Muscle of leg (tissue), 16 donors: ENCODE data around the gene OCSTAMP. TPM values are rescaled to one million over a fixed set of nuclear protein-coding genes. Genes with fewer than 3 reads are reported as not detected.

ENCODE experiments used
- DNase-seq: peaks from one replicate; pipeline ENCODE4 v3.0.0; 2013
- H3K27ac ChIP-seq: one replicate; pipeline ENCODE4 v1.5.1; 2013; ENCODE audit warnings: mild to moderate bottlenecking, low read length, control low read depth
- H3K27me3 ChIP-seq: one replicate; pipeline ENCODE4 v1.6.1; 2013; ENCODE audit warnings: low read length; ENCODE audit not compliant: control insufficient read depth, insufficient read depth
- H3K36me3 ChIP-seq: one replicate; pipeline ENCODE4 v1.6.1; 2013; ENCODE audit warnings: low read length; ENCODE audit not compliant: control insufficient read depth, insufficient read depth
- H3K4me1 ChIP-seq: one replicate; pipeline ENCODE4 v1.6.1; 2013; ENCODE audit warnings: low read length; ENCODE audit not compliant: control insufficient read depth, insufficient read depth
- H3K4me3 ChIP-seq: one replicate; pipeline ENCODE4 v1.5.1; 2013; ENCODE audit warnings: low read length, control low read depth
- H3K9me3 ChIP-seq: replicated peaks from 2 replicates; pipeline ENCODE4 v1.6.1; 2013; ENCODE audit warnings: low read depth, low read length; ENCODE audit not compliant: control insufficient read depth
- whole genome bisulfite sequencing: methylation state at CpG from one replicate; pipeline ENCODE4 v1.1.5; 2013; ENCODE audit warnings: missing lambda C conversion rate; ENCODE audit not compliant: insufficient coverage; 5-methylcytosine and 5-hydroxymethylcytosine counted together
- long read RNA-seq, 11 donors: transcript quantifications; one replicate each; lab custom pipeline, GENCODE V29; 2026
- polyA plus RNA-seq, 8 donors: library from polyadenylated mRNA; unstranded; fragments of 120-200 nt; gene quantifications; one replicate each; pipeline versions ENCODE4 v1.2.1 to v1.2.3, GENCODE V29; 2013; ENCODE audit warnings: inconsistent platforms in 1 of 8, low replicate concordance in 1 of 8; ENCODE audit not compliant: insufficient read length in 8 of 8, insufficient read depth in 1 of 8
- total RNA-seq: library from RNA; stranded (reverse); fragments of 120-200 nt; gene quantifications from one replicate; pipeline ENCODE4 v1.2.4, GENCODE V29; 2013

The OCSTAMP gene, protein sequence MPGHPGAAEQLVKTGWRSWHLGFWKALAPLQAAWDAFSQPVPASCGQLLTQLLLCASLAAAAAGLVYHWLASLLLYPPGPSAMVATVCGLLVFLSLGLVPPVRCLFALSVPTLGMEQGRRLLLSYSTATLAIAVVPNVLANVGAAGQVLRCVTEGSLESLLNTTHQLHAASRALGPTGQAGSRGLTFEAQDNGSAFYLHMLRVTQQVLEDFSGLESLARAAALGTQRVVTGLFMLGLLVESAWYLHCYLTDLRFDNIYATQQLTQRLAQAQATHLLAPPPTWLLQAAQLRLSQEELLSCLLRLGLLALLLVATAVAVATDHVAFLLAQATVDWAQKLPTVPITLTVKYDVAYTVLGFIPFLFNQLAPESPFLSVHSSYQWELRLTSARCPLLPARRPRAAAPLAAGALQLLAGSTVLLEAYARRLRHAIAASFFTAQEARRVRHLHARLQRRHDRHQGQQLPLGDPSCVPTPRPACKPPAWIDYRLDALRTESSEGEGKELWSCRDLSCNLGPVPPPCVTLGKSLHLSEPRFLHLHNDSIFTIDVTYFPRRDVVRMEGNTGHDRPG
- not detected for total RNA-seq
- polyA plus RNA-seq = not detected
- long read RNA-seq, donor 1 = 0 reads
- long read RNA-seq, donor 2 = 0 reads
- long read RNA-seq, donor 3 = 0 reads
- long read RNA-seq, donor 4 = 0 reads
- long read RNA-seq, donor 5 = 0 reads
- long read RNA-seq, donor 6 = 0 reads
- long read RNA-seq, donor 7 = 0 reads
- long read RNA-seq, donor 8 = 0 reads
- long read RNA-seq, donor 9 = 0 reads
- long read RNA-seq, donor 10 = 0 reads
- long read RNA-seq, donor 11 = 0 reads

DNA sequence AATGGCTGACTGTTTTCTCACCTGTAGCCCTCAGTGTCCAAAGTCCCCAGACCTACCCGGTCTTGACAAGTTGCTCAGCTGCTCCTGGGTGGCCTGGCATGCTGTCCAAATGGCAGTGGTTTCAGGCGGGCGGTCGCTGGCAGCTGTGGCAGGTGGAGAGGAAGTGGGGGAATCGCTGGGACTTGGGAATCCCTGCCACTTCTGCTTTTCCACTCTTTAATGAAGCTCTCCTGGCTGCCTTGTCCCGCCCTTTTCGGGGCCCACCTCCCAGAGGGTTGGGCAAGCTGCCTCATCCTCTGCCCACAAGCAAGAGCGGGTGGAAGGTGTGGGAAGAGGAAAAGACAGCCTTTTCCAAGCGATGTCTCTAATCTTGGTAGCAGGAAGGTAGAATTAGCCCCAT, at the start of gene OCSTAMP:
Gene OCSTAMP (minus strand): TSS at position 194 of the 400 bp plus-strand sequence. CDS start 94 bp downstream, at position 100.
- peaks cover 3% of the 10 kb centered on the region for H3K27me3 ChIP-seq
- WGBS = no CpG with 5 or more reads among the region's 9 CpGs
- no peaks in the 10 kb centered on the region for H3K36me3 ChIP-seq
- no peaks in the 10 kb centered on the region for H3K9me3 ChIP-seq
- H3K4me3 ChIP-seq = no peak within 1 kb of the TSS
- no peak within 1 kb of the TSS for H3K27ac ChIP-seq
- H3K4me1 ChIP-seq = peaks cover 4% of the 10 kb centered on the region
- no peak for DNase-seq

- Histone ChIP-seq H3K27ac (no peak overlapping the region), H3K4me3 (no peak overlapping the region), H3K4me1 (no peaks in the 10 kb centered on the region), H3K9me3 (no peaks in the 10 kb centered on the region), H3K36me3 (no peaks in the 10 kb centered on the region), H3K27me3 (peaks cover 2% of the 10 kb centered on the region)
- DNase-seq = peak; percentile 45
- 64% methylated on average over 4 of the region's 8 CpGs for WGBS
Measured at GRCh38 chr20:46599227-46599987, 49.0 kb upstream of the OCSTAMP start.

DNA sequence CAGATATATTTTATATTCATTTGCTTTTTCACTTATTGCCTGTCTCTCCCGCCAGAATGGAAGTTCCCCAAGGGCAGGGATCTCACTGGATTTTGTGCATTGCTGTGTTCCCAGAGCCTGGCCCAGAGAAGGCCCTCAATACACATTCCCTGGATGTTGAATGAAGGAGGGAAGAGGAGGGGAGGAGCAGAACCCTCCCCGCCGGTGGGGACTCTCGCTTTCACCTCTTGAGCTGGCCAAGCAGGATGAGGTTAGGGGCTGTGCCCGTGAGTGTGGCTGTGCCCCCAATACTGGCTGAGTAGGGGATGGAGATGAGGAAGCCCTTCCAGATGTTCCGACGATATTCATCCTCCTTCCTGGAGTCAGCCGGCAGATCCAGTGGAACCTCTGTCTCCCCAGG, 45.5 kb upstream of the OCSTAMP start:
- Histone ChIP-seq H3K4me1 (no peaks in the 10 kb centered on the region), H3K27me3 (peaks cover 2% of the 10 kb centered on the region), H3K9me3 (no peaks in the 10 kb centered on the region), H3K4me3 (no peak overlapping the region), H3K27ac (no peak overlapping the region), H3K36me3 (peaks cover 2% of the 10 kb centered on the region)
- no peak for DNase-seq
- 75% methylated on average over 7 of the region's 8 CpGs for WGBS

DNA sequence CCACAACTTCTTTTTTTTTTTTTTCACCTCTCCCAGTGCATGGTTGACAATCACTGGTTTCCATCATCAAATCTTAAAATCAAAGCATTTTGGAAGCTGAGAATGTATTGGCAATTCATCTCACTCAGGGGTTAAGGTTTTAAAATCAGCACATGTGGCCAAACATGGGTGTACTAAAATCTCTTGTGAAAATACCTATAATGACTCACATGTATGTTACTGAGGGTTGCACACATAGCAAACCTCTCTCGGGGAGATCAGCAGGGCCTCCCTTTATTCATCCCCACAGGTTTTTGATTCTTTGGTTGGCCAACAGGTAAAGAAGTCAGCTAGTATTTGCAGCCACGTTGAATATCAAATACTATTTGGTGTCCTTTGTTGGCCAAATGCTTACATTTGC, 44.3 kb upstream of the OCSTAMP start:
- WGBS = no CpG with 5 or more reads among the region's 2 CpGs
- no peak overlapping the region for H3K4me3 ChIP-seq
- no peaks in the 10 kb centered on the region for H3K9me3 ChIP-seq
- peaks cover 2% of the 10 kb centered on the region for H3K27me3 ChIP-seq
- DNase-seq = no peak
- H3K36me3 ChIP-seq = peaks cover 2% of the 10 kb centered on the region
- H3K4me1 ChIP-seq = no peaks in the 10 kb centered on the region
- H3K27ac ChIP-seq = no peak overlapping the region

DNA sequence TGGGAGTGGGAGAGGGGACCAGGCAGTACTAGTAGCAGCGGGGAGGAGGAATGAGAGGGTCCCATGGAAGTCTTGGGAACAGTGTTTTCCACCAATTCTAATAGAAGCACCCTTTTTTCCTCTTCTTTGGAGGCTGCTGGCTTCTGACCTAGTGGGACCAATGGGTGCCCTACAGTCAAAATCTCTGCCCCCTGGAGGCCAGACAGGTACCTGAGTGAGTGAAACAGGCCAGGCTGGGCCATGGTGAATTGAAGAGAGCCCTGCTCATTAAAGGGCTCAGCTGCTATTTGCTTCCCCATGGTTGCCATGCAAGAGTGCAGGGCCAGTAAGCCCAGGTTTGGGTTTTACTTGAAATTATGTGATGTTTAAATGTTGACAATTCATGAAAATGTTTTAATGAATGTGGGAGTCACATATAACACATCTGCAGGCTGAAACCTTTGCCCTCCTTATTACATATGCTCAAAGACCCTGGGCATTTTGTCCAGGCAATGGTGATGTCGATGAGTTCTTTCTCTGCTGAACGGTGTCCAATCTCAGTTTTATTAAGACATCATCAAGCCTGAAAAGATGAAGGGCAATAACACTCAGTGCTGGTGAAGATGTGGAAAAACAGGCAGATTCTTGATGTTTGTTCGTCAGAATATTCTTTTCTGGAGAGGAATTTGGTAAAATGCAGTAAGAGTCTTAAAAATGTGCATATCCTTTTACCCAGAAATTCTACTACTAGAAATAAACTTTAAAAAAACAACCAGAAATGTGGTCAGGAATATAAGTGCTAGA, 42.3 kb upstream of the OCSTAMP start:
- Histone ChIP-seq H3K4me1 (no peaks in the 10 kb centered on the region), H3K27me3 (peaks cover 2% of the 10 kb centered on the region)
- no CpG with 5 or more reads among the region's 4 CpGs for WGBS

GRCh38 chr20:46590443-46590842, 40.0 kb upstream of the OCSTAMP start:
- Histone ChIP-seq H3K4me3 (no peak overlapping the region), H3K27me3 (peaks cover 2% of the 10 kb centered on the region), H3K36me3 (peaks cover 2% of the 10 kb centered on the region), H3K9me3 (no peaks in the 10 kb centered on the region), H3K4me1 (no peaks in the 10 kb centered on the region), H3K27ac (no peak overlapping the region)
- no peak for DNase-seq
- WGBS = no CpG with 5 or more reads among the region's 1 CpG

More for the DNA sequence above, 42.3 kb upstream of the OCSTAMP start:
- DNase-seq = no peak
- no peaks in the 10 kb centered on the region for H3K9me3 ChIP-seq
- no peak overlapping the region for H3K4me3 ChIP-seq
- no peak overlapping the region for H3K27ac ChIP-seq
- peaks cover 2% of the 10 kb centered on the region for H3K36me3 ChIP-seq

DNA sequence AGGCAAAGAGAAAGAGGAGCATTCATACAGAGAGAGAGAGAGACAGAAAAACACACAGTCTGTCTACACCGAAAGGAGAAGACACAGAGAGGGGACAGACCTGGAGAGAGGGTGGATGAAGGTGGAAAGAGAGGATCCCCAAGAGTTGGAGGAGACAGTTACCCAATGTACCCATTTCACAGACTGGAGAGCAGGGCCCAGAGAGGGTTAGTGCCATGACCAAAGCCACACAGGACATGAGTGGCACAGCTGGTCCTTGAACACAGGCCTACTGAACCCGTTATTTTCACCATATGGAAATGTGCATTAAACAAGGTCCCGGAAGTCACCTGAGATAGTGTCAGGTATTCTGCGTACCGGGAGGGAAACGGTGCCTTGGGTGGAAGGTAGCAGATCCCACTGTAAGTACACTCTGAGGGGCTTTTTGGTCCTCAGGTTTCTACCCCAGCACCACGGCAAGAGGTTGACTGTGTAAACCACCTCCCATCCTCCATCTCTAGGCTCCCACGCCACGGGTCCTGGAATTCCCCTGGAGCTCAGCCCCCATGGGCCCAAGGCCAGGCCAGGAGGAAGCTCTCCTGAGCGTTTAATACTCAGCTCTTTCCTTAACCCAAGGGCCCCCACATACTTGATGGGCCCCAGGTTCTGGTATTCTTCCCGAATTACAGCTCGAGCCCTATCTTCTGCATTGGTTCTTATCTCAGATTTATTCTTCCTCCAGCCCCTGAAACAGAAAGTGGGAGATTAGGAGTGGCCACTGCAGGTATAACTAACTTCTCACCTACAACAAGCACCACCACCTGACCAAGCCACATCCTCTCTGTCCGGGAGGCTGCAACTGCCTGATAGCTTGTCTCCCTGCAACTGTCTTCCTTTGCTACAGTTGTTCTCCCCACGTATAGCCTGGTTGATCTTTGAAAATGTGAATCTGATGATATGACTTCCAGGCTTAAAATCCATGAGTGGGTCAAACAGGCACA, 38.4 kb upstream of the OCSTAMP start:
- Histone ChIP-seq H3K27ac (no peak overlapping the region), H3K9me3 (no peaks in the 10 kb centered on the region), H3K27me3 (no peaks in the 10 kb centered on the region), H3K36me3 (peaks cover 2% of the 10 kb centered on the region), H3K4me1 (no peaks in the 10 kb centered on the region), H3K4me3 (no peak overlapping the region)
- DNase-seq = no peak
- WGBS = 90% methylated on average over 9 of the region's 14 CpGs

DNA sequence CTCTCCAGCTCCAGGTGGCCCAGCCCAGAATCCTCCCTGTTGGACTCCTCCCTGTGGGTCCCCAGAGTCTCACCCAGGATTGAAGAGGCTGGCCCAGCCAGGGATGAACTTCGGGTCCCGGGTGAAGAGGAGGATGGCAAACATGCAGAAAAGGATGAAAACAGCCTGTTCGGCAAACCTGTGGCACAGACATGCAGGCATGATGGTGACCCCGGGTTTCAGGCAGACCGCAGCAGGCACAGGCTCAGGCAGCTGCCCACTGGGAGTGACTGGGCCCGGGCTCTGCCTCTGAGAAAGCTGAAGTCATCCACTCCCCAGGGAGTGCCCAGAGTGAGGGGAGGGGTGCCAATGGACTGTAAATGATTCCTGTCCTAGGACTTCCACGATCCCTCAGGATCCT, 37.5 kb upstream of the OCSTAMP start:
- no peak overlapping the region for H3K4me3 ChIP-seq
- no peaks in the 10 kb centered on the region for H3K4me1 ChIP-seq
- no peaks in the 10 kb centered on the region for H3K9me3 ChIP-seq
- H3K27me3 ChIP-seq = no peaks in the 10 kb centered on the region
- no peak overlapping the region for H3K27ac ChIP-seq
- WGBS = 80% methylated on average over 5 of the region's 7 CpGs
- H3K36me3 ChIP-seq = peaks cover 2% of the 10 kb centered on the region
- peak; percentile 37 for DNase-seq

DNA sequence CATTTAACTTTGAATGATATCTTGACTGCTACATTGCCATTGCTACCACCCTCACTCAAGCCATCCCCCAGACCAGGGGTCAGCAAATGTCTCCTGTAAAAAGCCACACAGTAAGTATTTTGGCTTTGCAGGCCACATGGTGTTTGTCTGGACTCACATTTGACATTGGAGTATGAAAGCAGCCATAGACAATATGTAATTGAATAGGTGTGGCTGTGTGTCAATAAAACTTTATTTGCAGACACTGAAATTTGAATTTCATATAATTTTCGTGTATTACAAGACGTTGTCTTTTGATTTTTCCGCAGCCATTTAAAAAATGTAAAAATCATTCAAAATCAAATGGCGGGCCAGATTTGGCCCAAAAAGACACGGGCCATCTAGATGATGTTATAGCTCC, 36.3 kb upstream of the OCSTAMP start:
- WGBS = 87% methylated on average over 5 of the region's 5 CpGs
- H3K36me3 ChIP-seq = no peaks in the 10 kb centered on the region

More for the DNA sequence above, 36.3 kb upstream of the OCSTAMP start:
- no peak overlapping the region for H3K4me3 ChIP-seq
- no peaks in the 10 kb centered on the region for H3K9me3 ChIP-seq
- DNase-seq = no peak
- H3K27ac ChIP-seq = no peak overlapping the region
- no peaks in the 10 kb centered on the region for H3K27me3 ChIP-seq
- H3K4me1 ChIP-seq = no peaks in the 10 kb centered on the region
